Ramos (cell line): ENCODE measurements around the gene TAF10.

Experiments
- in situ Hi-C: fragments of 300-500 bp; cut with MboI; formaldehyde crosslinking; loops from one replicate; pipeline ENCODE4 v1.14.3; 2022; ENCODE audit warnings: low sequenced_read_pairs; ENCODE audit not compliant: unreplicated experiment

The TAF10 gene

GRCh38 chr11:6563667-6564066 is 48.3 kb downstream of the TAF10 start:
- in situ Hi-C loops, result no loop called here

GRCh38 chr11:6563121-6563619 is 48.8 kb downstream of the TAF10 start:
- in situ Hi-C loops, result no loop called here

- in situ Hi-C loops, result no loop called here
Observed at GRCh38 chr11:6561288-6561687, 50.7 kb downstream of the TAF10 start.
